PC-3 (cell line): ENCODE measurements around the gene HOXD4.

Experiments
- EZH2 ChIP-seq: fragments of 300-600 bp; sonication (generic); IDR thresholded peaks from one replicate; pipeline ENCODE4 v1.6.1; 2017; ENCODE audit warnings: antibody characterized with exemption, mild to moderate bottlenecking, low read length; ENCODE audit not compliant: unreplicated experiment
- TF ChIP-seq, protein P1 (sequence below): fragments of 300-600 bp; sonication (generic); conservative IDR thresholded peaks from 2 replicates; pipeline ENCODE4 v1.5.1; 2017; ENCODE audit warnings: antibody characterized with exemption, low read depth, mild to moderate bottlenecking, low read length

DNA sequence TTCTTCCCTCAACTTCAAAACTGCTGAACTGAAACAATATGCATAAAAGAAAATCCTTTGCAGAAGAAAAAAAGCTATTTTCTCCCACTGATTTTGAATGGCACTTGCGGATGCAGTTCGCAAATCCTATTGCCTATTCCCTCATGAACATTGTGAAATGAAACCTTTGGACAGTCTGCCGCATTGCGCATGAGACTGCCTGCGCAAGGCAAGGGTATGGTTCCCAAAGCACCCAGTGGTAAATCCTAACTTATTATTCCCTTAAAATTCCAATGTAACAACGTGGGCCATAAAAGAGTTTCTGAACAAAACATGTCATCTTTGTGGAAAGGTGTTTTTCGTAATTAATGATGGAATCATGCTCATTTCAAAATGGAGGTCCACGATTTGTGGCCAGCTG lies 13.4 kb upstream of the HOXD4 start:
- TF ChIP-seq, protein P1, sequence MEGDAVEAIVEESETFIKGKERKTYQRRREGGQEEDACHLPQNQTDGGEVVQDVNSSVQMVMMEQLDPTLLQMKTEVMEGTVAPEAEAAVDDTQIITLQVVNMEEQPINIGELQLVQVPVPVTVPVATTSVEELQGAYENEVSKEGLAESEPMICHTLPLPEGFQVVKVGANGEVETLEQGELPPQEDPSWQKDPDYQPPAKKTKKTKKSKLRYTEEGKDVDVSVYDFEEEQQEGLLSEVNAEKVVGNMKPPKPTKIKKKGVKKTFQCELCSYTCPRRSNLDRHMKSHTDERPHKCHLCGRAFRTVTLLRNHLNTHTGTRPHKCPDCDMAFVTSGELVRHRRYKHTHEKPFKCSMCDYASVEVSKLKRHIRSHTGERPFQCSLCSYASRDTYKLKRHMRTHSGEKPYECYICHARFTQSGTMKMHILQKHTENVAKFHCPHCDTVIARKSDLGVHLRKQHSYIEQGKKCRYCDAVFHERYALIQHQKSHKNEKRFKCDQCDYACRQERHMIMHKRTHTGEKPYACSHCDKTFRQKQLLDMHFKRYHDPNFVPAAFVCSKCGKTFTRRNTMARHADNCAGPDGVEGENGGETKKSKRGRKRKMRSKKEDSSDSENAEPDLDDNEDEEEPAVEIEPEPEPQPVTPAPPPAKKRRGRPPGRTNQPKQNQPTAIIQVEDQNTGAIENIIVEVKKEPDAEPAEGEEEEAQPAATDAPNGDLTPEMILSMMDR = no peak
- no peak for TF ChIP-seq EZH2
